SK-N-SH (cell line): ENCODE results near the gene RPS6KL1. TPM values are rescaled to one million over a fixed set of nuclear protein-coding genes. Genes with fewer than 3 reads are reported as not detected.

Experiments
- CTCF ChIA-PET: fragments of 300-600, 350-600 bp; formaldehyde crosslinking; extraction: SDS; loops from one replicate; lab custom pipeline; 2021; lab: Yijun Ruan, JAX
- POLR2A ChIA-PET: fragments of 350-600 bp; sonication (Branson Sonifier 250); formaldehyde crosslinking; extraction: SDS; loops from one replicate; lab custom pipeline; 2020; ENCODE audit warnings: antibody characterized with exemption, inconsistent platforms; lab: Yijun Ruan, JAX
- DNase-seq: peaks from one replicate; pipeline ENCODE4 v3.0.0; 2012
- H2AFZ ChIP-seq: fragments of 200-600 bp; sonication (generic); 2 replicates; pipeline ENCODE4 v1.8.1; 2016; ENCODE audit warnings: antibody characterized with exemption, mild to moderate bottlenecking, low read depth
- H3F3A ChIP-seq: fragments of 200-600 bp; sonication (generic); replicated peaks from 2 replicates; pipeline ENCODE3; 2016; ENCODE audit warnings: antibody characterized with exemption, mild to moderate bottlenecking; ENCODE audit not compliant: insufficient read depth
- H3K27ac ChIP-seq, 2 experiments: fragments of 200-500 bp in 1 of 2; fragments of 200-600 bp in 1 of 2; sonication (Bioruptor generic) in 1 of 2; sonication (generic), shearing (Covaris generic) in 1 of 2; 2 replicates each; pipeline versions ENCODE4 v1.5.1 to v1.6.1; 2014 to 2016; ENCODE audit warnings: low read depth in 2 of 2, inconsistent platforms in 1 of 2, low read length in 1 of 2, mild to moderate bottlenecking in 1 of 2, mixed read lengths in 1 of 2
- H3K27me3 ChIP-seq: fragments of 200-600 bp; sonication (generic), shearing (Covaris generic); 2 replicates; pipeline ENCODE4 v1.6.1; 2016; ENCODE audit warnings: mixed run types; ENCODE audit not compliant: insufficient read depth
- H3K36me3 ChIP-seq, 2 experiments: fragments of 200-500 bp in 1 of 2; fragments of 200-600 bp in 1 of 2; sonication (Bioruptor generic) in 1 of 2; sonication (generic) in 1 of 2; replicated peaks in 1 of 2; 2 replicates each; pipeline versions ENCODE3 to v1.5.1; 2014 to 2016; ENCODE audit warnings: low read length in 1 of 2, mild to moderate bottlenecking in 1 of 2; ENCODE audit not compliant: insufficient read depth in 2 of 2, control insufficient read depth in 1 of 2
- H3K4me1 ChIP-seq, 2 experiments: fragments of 200-500 bp in 1 of 2; fragments of 200-600 bp in 1 of 2; sonication (Bioruptor generic) in 1 of 2; sonication (generic), shearing (Covaris generic) in 1 of 2; 2 replicates each; pipeline versions ENCODE4 v1.5.1 to v1.6.1; 2014 to 2016; ENCODE audit warnings: low read depth in 1 of 2, low read length in 1 of 2, mixed run types in 1 of 2; ENCODE audit not compliant: insufficient read depth in 2 of 2, control insufficient read depth in 1 of 2
- H3K4me2 ChIP-seq: fragments of 200-600 bp; sonication (generic), shearing (Covaris generic); 2 replicates; pipeline ENCODE4 v1.6.1; 2017; ENCODE audit warnings: mixed run types
- H3K4me3 ChIP-seq, 2 experiments: fragments of 200-500 bp in 1 of 2; fragments of 200-600 bp in 1 of 2; sonication (Bioruptor generic) in 1 of 2; sonication (generic), shearing (Covaris generic) in 1 of 2; 2 replicates each; pipeline versions ENCODE4 v1.5.1 to v1.8.1; 2014 to 2016; ENCODE audit warnings: low read depth in 2 of 2, inconsistent platforms in 1 of 2, low read length in 1 of 2, mild to moderate bottlenecking in 1 of 2, mixed read lengths in 1 of 2, moderate library complexity in 1 of 2
- H3K79me2 ChIP-seq: fragments of 200-600 bp; sonication (generic); 2 replicates; pipeline ENCODE4 v1.8.1; 2017; ENCODE audit warnings: mild to moderate bottlenecking; ENCODE audit not compliant: insufficient read depth
- H3K9ac ChIP-seq: fragments of 200-600 bp; sonication (generic); 2 replicates; pipeline ENCODE4 v1.6.1; 2017; ENCODE audit warnings: mixed run types
- H3K9me2 ChIP-seq: fragments of 200-600 bp; sonication (generic); 2 replicates; pipeline ENCODE4 v1.6.1; 2017; ENCODE audit warnings: mixed run types
- H3K9me3 ChIP-seq: fragments of 200-600 bp; sonication (generic); 2 replicates; pipeline ENCODE4 v1.6.1; 2017; ENCODE audit warnings: mixed run types, mild to moderate bottlenecking, moderate library complexity
- H4K20me1 ChIP-seq: fragments of 200-600 bp; sonication (generic); 2 replicates; pipeline ENCODE4 v1.6.1; 2017; ENCODE audit warnings: mild to moderate bottlenecking, mixed run types; ENCODE audit not compliant: insufficient read depth
- FOSL2 ChIP-seq: IDR thresholded peaks from 2 replicates; pipeline ENCODE4 v1.4.0; 2012; ENCODE audit warnings: low read depth, mild to moderate bottlenecking, moderate library complexity, borderline replicate concordance
- FOXJ3 ChIP-seq: sonication (generic); formaldehyde crosslinking; IDR thresholded peaks from 2 replicates; pipeline ENCODE4 v1.5.1; 2020; ENCODE audit warnings: mild to moderate bottlenecking, missing genetic modification reagents
- GABPA ChIP-seq: IDR thresholded peaks from 2 replicates; pipeline ENCODE4 v1.4.0; 2012; ENCODE audit warnings: low read depth, mild to moderate bottlenecking
- NRF1 ChIP-seq: IDR thresholded peaks from 2 replicates; pipeline ENCODE4 v1.6.1; 2012; ENCODE audit warnings: low read depth, mild to moderate bottlenecking, low read length
- RFX5 ChIP-seq: IDR thresholded peaks from 2 replicates; pipeline ENCODE4 v1.6.1; 2012; ENCODE audit warnings: mild to moderate bottlenecking, improper control_type of control experiment, low read length
- RXRA ChIP-seq: IDR thresholded peaks from 2 replicates; pipeline ENCODE4 v1.4.0; 2012; ENCODE audit warnings: low read depth, mild to moderate bottlenecking, borderline replicate concordance
- SIN3A ChIP-seq: IDR thresholded peaks from 2 replicates; pipeline ENCODE4 v1.6.1; 2012; ENCODE audit warnings: low read depth, mild to moderate bottlenecking, low read length, moderate library complexity, borderline replicate concordance
- TAF1 ChIP-seq: IDR thresholded peaks from 2 replicates; pipeline ENCODE4 v1.6.1; 2012; ENCODE audit warnings: low read depth, mild to moderate bottlenecking, low read length, moderate library complexity, borderline replicate concordance
- TEAD4 ChIP-seq: IDR thresholded peaks from 2 replicates; pipeline ENCODE4 v1.4.0; 2012; ENCODE audit warnings: mild to moderate bottlenecking, borderline replicate concordance; ENCODE audit not compliant: insufficient read depth
- WGBS: methylation state at CpG from one replicate; pipeline ENCODE4 v1.1.6; 2017; ENCODE audit warnings: low lambda C conversion rate; 5-methylcytosine and 5-hydroxymethylcytosine counted together
- polyA plus RNA-seq, 3 experiments: library from polyadenylated mRNA; depleted of rRNA; stranded (reverse); fragments of >200 nt; gene quantifications; 2 replicates each; pipeline ENCODE4 v1.2.3, GENCODE V29; 2012
- TF ChIP-seq, protein P1 (sequence below): IDR thresholded peaks from 2 replicates; pipeline ENCODE4 v1.6.1; 2012; ENCODE audit warnings: mild to moderate bottlenecking, low read depth, low read length, moderate library complexity
- TF ChIP-seq, protein P2 (sequence below): IDR thresholded peaks from 2 replicates; pipeline ENCODE4 v1.4.0; 2012; ENCODE audit warnings: low read depth
- TF ChIP-seq, protein P3 (sequence below): IDR thresholded peaks from 2 replicates; pipeline ENCODE4 v1.4.0; 2012; ENCODE audit warnings: low read depth, borderline replicate concordance
- TF ChIP-seq, protein P4 (sequence below): IDR thresholded peaks from 2 replicates; pipeline ENCODE4; 2012
- TF ChIP-seq, protein P5 (sequence below): IDR thresholded peaks from 2 replicates; pipeline ENCODE4 v1.4.0; 2012; ENCODE audit warnings: low read depth, borderline replicate concordance

Gene RPS6KL1
- polyA plus RNA-seq, 1 of the 3 experiments (the other 2 are of a cell fraction) = 2.5 TPM

DNA sequence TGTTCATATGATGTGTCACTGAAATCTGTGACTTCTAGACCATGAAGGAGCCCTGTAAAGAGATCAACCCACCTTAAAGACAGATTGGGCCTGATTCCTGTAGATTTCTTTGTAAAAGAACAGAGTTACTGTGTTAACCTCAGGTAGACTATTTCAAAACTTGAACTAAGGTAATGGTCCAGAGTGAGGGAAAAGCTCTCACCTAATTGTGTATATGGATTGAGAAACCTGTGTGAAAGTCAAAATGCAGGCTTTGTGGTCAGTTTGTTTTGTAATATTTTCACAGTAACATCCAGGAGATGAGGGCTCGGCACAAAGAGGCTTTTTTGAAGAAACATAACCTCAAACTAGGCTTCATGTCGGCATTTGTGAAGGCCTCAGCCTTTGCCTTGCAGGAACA is 25.0 kb downstream of the RPS6KL1 start:
- CTCF ChIA-PET = interaction anchor here (13.2 to 26.0 kb wide), 2 partner anchors 10 to 44 kb away, joined by 124 to 537 read pairs; no protein-coding TSS in a partner anchor
- no peak for DNase-seq
- Histone ChIP-seq H3K9me2 (no peaks in the 10 kb centered on the region), H3K79me2 (no peaks in the 10 kb centered on the region), H3K36me3 (peaks cover 76 to 92% of the 10 kb centered on the region in 2 experiments), H3K9ac (no peak overlapping the region), H2AFZ (no peak overlapping the region), H3K27ac (no peak overlapping the region), H4K20me1 (no peaks in the 10 kb centered on the region), H3F3A (peaks cover 10% of the 10 kb centered on the region), H3K4me3 (no peak overlapping the region), H3K27me3 (no peaks in the 10 kb centered on the region), H3K4me1 (no peaks in the 10 kb centered on the region), H3K4me2 (no peak overlapping the region), H3K9me3 (no peaks in the 10 kb centered on the region)
- 96% methylated on average over 2 of the region's 2 CpGs for WGBS
- POLR2A ChIA-PET = no interaction called here
- TF ChIP-seq FOSL2 = no peak
- no peak for TF ChIP-seq RXRA
- TF ChIP-seq TEAD4 = no peak
- TF ChIP-seq, protein P1, sequence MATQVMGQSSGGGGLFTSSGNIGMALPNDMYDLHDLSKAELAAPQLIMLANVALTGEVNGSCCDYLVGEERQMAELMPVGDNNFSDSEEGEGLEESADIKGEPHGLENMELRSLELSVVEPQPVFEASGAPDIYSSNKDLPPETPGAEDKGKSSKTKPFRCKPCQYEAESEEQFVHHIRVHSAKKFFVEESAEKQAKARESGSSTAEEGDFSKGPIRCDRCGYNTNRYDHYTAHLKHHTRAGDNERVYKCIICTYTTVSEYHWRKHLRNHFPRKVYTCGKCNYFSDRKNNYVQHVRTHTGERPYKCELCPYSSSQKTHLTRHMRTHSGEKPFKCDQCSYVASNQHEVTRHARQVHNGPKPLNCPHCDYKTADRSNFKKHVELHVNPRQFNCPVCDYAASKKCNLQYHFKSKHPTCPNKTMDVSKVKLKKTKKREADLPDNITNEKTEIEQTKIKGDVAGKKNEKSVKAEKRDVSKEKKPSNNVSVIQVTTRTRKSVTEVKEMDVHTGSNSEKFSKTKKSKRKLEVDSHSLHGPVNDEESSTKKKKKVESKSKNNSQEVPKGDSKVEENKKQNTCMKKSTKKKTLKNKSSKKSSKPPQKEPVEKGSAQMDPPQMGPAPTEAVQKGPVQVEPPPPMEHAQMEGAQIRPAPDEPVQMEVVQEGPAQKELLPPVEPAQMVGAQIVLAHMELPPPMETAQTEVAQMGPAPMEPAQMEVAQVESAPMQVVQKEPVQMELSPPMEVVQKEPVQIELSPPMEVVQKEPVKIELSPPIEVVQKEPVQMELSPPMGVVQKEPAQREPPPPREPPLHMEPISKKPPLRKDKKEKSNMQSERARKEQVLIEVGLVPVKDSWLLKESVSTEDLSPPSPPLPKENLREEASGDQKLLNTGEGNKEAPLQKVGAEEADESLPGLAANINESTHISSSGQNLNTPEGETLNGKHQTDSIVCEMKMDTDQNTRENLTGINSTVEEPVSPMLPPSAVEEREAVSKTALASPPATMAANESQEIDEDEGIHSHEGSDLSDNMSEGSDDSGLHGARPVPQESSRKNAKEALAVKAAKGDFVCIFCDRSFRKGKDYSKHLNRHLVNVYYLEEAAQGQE = no peak
- TF ChIP-seq, protein P2, sequence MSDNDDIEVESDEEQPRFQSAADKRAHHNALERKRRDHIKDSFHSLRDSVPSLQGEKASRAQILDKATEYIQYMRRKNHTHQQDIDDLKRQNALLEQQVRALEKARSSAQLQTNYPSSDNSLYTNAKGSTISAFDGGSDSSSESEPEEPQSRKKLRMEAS = no peak
- TF ChIP-seq, protein P3, sequence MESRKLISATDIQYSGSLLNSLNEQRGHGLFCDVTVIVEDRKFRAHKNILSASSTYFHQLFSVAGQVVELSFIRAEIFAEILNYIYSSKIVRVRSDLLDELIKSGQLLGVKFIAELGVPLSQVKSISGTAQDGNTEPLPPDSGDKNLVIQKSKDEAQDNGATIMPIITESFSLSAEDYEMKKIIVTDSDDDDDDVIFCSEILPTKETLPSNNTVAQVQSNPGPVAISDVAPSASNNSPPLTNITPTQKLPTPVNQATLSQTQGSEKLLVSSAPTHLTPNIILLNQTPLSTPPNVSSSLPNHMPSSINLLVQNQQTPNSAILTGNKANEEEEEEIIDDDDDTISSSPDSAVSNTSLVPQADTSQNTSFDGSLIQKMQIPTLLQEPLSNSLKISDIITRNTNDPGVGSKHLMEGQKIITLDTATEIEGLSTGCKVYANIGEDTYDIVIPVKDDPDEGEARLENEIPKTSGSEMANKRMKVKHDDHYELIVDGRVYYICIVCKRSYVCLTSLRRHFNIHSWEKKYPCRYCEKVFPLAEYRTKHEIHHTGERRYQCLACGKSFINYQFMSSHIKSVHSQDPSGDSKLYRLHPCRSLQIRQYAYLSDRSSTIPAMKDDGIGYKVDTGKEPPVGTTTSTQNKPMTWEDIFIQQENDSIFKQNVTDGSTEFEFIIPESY = no peak
- no peak for TF ChIP-seq NRF1

DNA sequence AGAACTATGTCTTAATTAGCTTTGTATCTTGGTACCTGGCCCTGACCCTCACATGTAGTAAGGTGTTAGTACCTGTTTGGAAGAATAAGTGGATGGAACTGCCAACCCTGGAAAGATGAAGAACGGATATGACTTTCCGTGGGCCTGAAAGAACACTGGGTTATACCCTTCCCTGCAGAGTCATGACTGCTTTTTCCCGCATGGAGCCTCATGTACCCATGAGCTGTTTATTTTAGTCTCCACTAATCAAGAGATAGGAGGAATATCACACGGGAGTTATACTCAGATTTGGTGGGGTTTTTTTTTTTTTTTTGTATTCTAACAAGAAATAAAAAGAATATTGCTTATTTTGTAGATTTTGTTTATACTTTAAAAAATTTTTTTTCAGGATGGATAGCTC is 25.4 kb downstream of the RPS6KL1 start:
- Histone ChIP-seq H3K27me3 (no peaks in the 10 kb centered on the region), H3K36me3 (peaks cover 81 to 92% of the 10 kb centered on the region in 2 experiments), H3K79me2 (0 out of 2 replicates have a peak, but pooled peaks cover under 1% of the 10 kb centered on the region), H3K4me2 (no peak overlapping the region), H2AFZ (no peak overlapping the region), H3K9me3 (no peaks in the 10 kb centered on the region), H3K9me2 (no peaks in the 10 kb centered on the region), H3K27ac (no peak overlapping the region), H3F3A (peaks cover 7% of the 10 kb centered on the region), H3K4me3 (no peak overlapping the region), H4K20me1 (no peaks in the 10 kb centered on the region), H3K4me1 (no peaks in the 10 kb centered on the region), H3K9ac (no peak overlapping the region)
- WGBS = 92% methylated on average over 4 of the region's 4 CpGs
- no peak for DNase-seq
- POLR2A ChIA-PET = no interaction called here
- CTCF ChIA-PET = interaction anchor here (13.2 to 26.0 kb wide), 2 partner anchors 10 to 43 kb away, joined by 124 to 537 read pairs; no protein-coding TSS in a partner anchor
- TF ChIP-seq GABPA = no peak
- TF ChIP-seq, protein P4, sequence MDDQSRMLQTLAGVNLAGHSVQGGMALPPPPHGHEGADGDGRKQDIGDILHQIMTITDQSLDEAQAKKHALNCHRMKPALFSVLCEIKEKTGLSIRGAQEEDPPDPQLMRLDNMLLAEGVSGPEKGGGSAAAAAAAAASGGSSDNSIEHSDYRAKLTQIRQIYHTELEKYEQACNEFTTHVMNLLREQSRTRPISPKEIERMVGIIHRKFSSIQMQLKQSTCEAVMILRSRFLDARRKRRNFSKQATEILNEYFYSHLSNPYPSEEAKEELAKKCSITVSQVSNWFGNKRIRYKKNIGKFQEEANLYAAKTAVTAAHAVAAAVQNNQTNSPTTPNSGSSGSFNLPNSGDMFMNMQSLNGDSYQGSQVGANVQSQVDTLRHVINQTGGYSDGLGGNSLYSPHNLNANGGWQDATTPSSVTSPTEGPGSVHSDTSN = no peak
- TF ChIP-seq, protein P1 = no peak
- no peak for TF ChIP-seq FOXJ3 (CRISPR knock-in tag)
- TF ChIP-seq RXRA = no peak
- TF ChIP-seq SIN3A = no peak
- TF ChIP-seq RFX5 = no peak
- no peak for TF ChIP-seq TAF1
- TF ChIP-seq, protein P5, sequence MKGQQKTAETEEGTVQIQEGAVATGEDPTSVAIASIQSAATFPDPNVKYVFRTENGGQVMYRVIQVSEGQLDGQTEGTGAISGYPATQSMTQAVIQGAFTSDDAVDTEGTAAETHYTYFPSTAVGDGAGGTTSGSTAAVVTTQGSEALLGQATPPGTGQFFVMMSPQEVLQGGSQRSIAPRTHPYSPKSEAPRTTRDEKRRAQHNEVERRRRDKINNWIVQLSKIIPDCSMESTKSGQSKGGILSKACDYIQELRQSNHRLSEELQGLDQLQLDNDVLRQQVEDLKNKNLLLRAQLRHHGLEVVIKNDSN = no peak
- TF ChIP-seq TEAD4 = no peak
